NB4 (cell line): Measurements from ENCODE around the gene GALNT18.

Experiments
- MYC ChIP-seq: IDR thresholded peaks from 2 replicates; pipeline ENCODE4 v1.6.1; 2011; ENCODE audit warnings: low read depth, low read length
- POLR2A ChIP-seq: IDR thresholded peaks from 2 replicates; pipeline ENCODE4 v1.6.1; 2011; ENCODE audit warnings: mild to moderate bottlenecking; ENCODE audit not compliant: insufficient read length; ENCODE audit errors: extremely low read depth
- TF ChIP-seq, protein P1 (sequence below): IDR thresholded peaks from one replicate; pipeline ENCODE4 v1.5.1; 2012; ENCODE audit warnings: low read depth, low read length
- TF ChIP-seq, protein P2 (sequence below): IDR thresholded peaks from 2 replicates; pipeline ENCODE4 v1.6.1; 2011; ENCODE audit warnings: low read depth, low read length

DNA sequence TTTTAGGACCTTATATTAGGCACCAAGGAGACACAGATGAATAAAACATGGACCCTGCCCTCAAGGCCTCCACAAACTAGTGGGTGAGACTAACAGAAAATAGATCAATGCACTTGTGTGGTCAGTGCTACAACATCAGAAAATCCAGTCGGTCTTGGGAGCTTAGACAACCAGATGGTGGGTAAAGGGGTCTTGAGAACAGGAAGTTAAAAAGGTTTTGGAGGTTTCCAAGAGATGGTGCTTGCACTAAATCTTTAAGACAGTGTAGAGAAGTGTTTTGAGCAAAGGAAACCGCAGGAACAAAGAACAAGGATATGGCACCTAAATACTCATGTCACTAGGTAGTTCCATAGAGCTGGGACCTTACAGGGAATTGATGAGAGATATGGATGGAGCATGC, 56.2 kb downstream of the GALNT18 start:
- TF ChIP-seq, protein P1, sequence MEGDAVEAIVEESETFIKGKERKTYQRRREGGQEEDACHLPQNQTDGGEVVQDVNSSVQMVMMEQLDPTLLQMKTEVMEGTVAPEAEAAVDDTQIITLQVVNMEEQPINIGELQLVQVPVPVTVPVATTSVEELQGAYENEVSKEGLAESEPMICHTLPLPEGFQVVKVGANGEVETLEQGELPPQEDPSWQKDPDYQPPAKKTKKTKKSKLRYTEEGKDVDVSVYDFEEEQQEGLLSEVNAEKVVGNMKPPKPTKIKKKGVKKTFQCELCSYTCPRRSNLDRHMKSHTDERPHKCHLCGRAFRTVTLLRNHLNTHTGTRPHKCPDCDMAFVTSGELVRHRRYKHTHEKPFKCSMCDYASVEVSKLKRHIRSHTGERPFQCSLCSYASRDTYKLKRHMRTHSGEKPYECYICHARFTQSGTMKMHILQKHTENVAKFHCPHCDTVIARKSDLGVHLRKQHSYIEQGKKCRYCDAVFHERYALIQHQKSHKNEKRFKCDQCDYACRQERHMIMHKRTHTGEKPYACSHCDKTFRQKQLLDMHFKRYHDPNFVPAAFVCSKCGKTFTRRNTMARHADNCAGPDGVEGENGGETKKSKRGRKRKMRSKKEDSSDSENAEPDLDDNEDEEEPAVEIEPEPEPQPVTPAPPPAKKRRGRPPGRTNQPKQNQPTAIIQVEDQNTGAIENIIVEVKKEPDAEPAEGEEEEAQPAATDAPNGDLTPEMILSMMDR, result no peak
- TF ChIP-seq POLR2A (no peak), MYC (no peak)
- TF ChIP-seq, protein P2, sequence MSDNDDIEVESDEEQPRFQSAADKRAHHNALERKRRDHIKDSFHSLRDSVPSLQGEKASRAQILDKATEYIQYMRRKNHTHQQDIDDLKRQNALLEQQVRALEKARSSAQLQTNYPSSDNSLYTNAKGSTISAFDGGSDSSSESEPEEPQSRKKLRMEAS, result no peak
